Measurements from ENCODE around the gene AKAP3. TPM values are rescaled to one million over a fixed set of nuclear protein-coding genes. Genes with fewer than 3 reads are reported as not detected.

The AKAP3 gene
- polyA plus RNA-seq (2013, experiment 1 of 2), result 0.56 TPM
- polyA plus RNA-seq (2013, experiment 2 of 2), result 0.66 TPM

- H3K4me2 ChIP-seq (ENCODE audit: low read length), result peak within 1 kb of the TSS; percentile 59
- no peak within 1 kb of the TSS for H3K27ac ChIP-seq (ENCODE audit: low read depth, low read length)
- H3K4me3 ChIP-seq (ENCODE audit: low read length), result peak within 1 kb of the TSS; percentile 76
- peak within 1 kb of the TSS; percentile 27 for H3K4ac ChIP-seq (ENCODE audit: low read depth, low read length)
- H4K8ac ChIP-seq (ENCODE audit: low read depth, low read length), result peak within 1 kb of the TSS; percentile 67
- peaks cover 6% of the 10 kb centered on the region for H3K79me1 ChIP-seq (ENCODE audit: low read length)
- H3K9ac ChIP-seq (ENCODE audit: low read length), result peak within 1 kb of the TSS; percentile 76
- peaks cover 11% of the 10 kb centered on the region for H3K79me2 ChIP-seq (ENCODE audit: control insufficient read depth, insufficient read depth, low read length)
- no CpG with 5 or more reads among the region's 39 CpGs for WGBS (ENCODE audit: extremely low coverage, insufficient coverage, low lambda C conversion rate)
- H3K56ac ChIP-seq (ENCODE audit: low read length), result peak within 1 kb of the TSS; percentile 89
- H2AK5ac ChIP-seq (ENCODE audit: low read length), result no peak within 1 kb of the TSS
- peak; percentile 93 for DNase-seq
- H3K18ac ChIP-seq (ENCODE audit: low read length), result peak within 1 kb of the TSS; percentile 72
- no peaks in the 10 kb centered on the region for H3K36me3 ChIP-seq (ENCODE audit: control insufficient read depth, insufficient read depth, low read length)
- peak within 1 kb of the TSS; percentile 21 for H4K5ac ChIP-seq (ENCODE audit: low read length)
- H3K4me1 ChIP-seq (ENCODE audit: control insufficient read depth, low read depth, low read length), result peaks cover 4% of the 10 kb centered on the region
- H3K27me3 ChIP-seq (ENCODE audit: insufficient read depth, low read length, poor library complexity), result no peaks in the 10 kb centered on the region
- peak within 1 kb of the TSS; percentile 15 for H3K23ac ChIP-seq (ENCODE audit: low read length)
- H2BK120ac ChIP-seq (ENCODE audit: low read depth, low read length), result no peak within 1 kb of the TSS
- no peak within 1 kb of the TSS for H2BK15ac ChIP-seq (replicated peaks; ENCODE audit: low read depth)
- no peak within 1 kb of the TSS for H2BK5ac ChIP-seq (ENCODE audit: low read length)
Measured at GRCh38 chr12:4648501-4649357, at the start of gene AKAP3, which contains the start of gene NDUFA9. AKAP3 (minus strand) TSS chr12:4649051; CDS start chr12:4638196, 10,855 bp downstream. NDUFA9 (plus strand) TSS chr12:4649114; CDS start chr12:4649127, 13 bp downstream.

- no peak overlapping the region for H4K5ac ChIP-seq (ENCODE audit: low read length)
- H3K4ac ChIP-seq (ENCODE audit: low read depth, low read length), result no peak overlapping the region
- H2BK120ac ChIP-seq (ENCODE audit: low read depth, low read length), result no peak overlapping the region
- no peak overlapping the region for H3K27ac ChIP-seq (ENCODE audit: low read depth, low read length)
- no peak overlapping the region for H2BK5ac ChIP-seq (ENCODE audit: low read length)
- H3K27me3 ChIP-seq (ENCODE audit: insufficient read depth, low read length, poor library complexity), result no peaks in the 10 kb centered on the region
- H3K36me3 ChIP-seq (ENCODE audit: control insufficient read depth, insufficient read depth, low read length), result peaks cover 5% of the 10 kb centered on the region
- H3K56ac ChIP-seq (ENCODE audit: low read length), result no peak overlapping the region
- DNase-seq, result no peak
- no peaks in the 10 kb centered on the region for H3K4me1 ChIP-seq (ENCODE audit: control insufficient read depth, low read depth, low read length)
- H2AK5ac ChIP-seq (ENCODE audit: low read length), result no peak overlapping the region
- H3K79me2 ChIP-seq (ENCODE audit: control insufficient read depth, insufficient read depth, low read length), result no peaks in the 10 kb centered on the region
- no peak overlapping the region for H3K4me2 ChIP-seq (ENCODE audit: low read length)
- no peak overlapping the region for H3K18ac ChIP-seq (ENCODE audit: low read length)
- H3K4me3 ChIP-seq (ENCODE audit: low read length), result no peak overlapping the region
- no peaks in the 10 kb centered on the region for H3K79me1 ChIP-seq (ENCODE audit: low read length)
- no CpG with 5 or more reads among the region's 5 CpGs for WGBS (ENCODE audit: extremely low coverage, insufficient coverage, low lambda C conversion rate)
- no peak overlapping the region for H2BK15ac ChIP-seq (replicated peaks; ENCODE audit: low read depth)
- no peak overlapping the region for H3K23ac ChIP-seq (ENCODE audit: low read length)
- H3K9ac ChIP-seq (ENCODE audit: low read length), result no peak overlapping the region
- no peak overlapping the region for H4K8ac ChIP-seq (ENCODE audit: low read depth, low read length)
Measured at GRCh38 chr12:4690760-4691159, 41.9 kb upstream of the AKAP3 start.

- DNase-seq, result no peak
- no peak overlapping the region for H4K5ac ChIP-seq (ENCODE audit: low read length)
- no peak overlapping the region for H3K9ac ChIP-seq (ENCODE audit: low read length)
- no peak overlapping the region for H3K18ac ChIP-seq (ENCODE audit: low read length)
- H2BK120ac ChIP-seq (ENCODE audit: low read depth, low read length), result no peak overlapping the region
- H2AK5ac ChIP-seq (ENCODE audit: low read length), result no peak overlapping the region
- no peaks in the 10 kb centered on the region for H3K79me1 ChIP-seq (ENCODE audit: low read length)
- no peaks in the 10 kb centered on the region for H3K27me3 ChIP-seq (ENCODE audit: insufficient read depth, low read length, poor library complexity)
- H2BK15ac ChIP-seq (replicated peaks; ENCODE audit: low read depth), result no peak overlapping the region
- H3K36me3 ChIP-seq (ENCODE audit: control insufficient read depth, insufficient read depth, low read length), result peaks cover 9% of the 10 kb centered on the region
- no peak overlapping the region for H3K4me3 ChIP-seq (ENCODE audit: low read length)
- no peak overlapping the region for H3K23ac ChIP-seq (ENCODE audit: low read length)
- H3K27ac ChIP-seq (ENCODE audit: low read depth, low read length), result no peak overlapping the region
- H3K4ac ChIP-seq (ENCODE audit: low read depth, low read length), result no peak overlapping the region
- no peak overlapping the region for H3K4me2 ChIP-seq (ENCODE audit: low read length)
- H3K56ac ChIP-seq (ENCODE audit: low read length), result no peak overlapping the region
- no peaks in the 10 kb centered on the region for H3K79me2 ChIP-seq (ENCODE audit: control insufficient read depth, insufficient read depth, low read length)
- H3K4me1 ChIP-seq (ENCODE audit: control insufficient read depth, low read depth, low read length), result no peaks in the 10 kb centered on the region
- H2BK5ac ChIP-seq (ENCODE audit: low read length), result no peak overlapping the region
- WGBS (ENCODE audit: extremely low coverage, insufficient coverage, low lambda C conversion rate), result no CpG with 5 or more reads among the region's 8 CpGs
- H4K8ac ChIP-seq (ENCODE audit: low read depth, low read length), result no peak overlapping the region
Measured at GRCh38 chr12:4685317-4685716, 36.5 kb upstream of the AKAP3 start.

GRCh38 chr12:4681732-4682131 lies 32.9 kb upstream of the AKAP3 start:
- Histone ChIP-seq H3K9ac (ENCODE audit: low read length) (no peak overlapping the region), H3K4me2 (ENCODE audit: low read length) (no peak overlapping the region), H3K4ac (ENCODE audit: low read depth, low read length) (no peak overlapping the region), H3K27me3 (ENCODE audit: insufficient read depth, low read length, poor library complexity) (no peaks in the 10 kb centered on the region), H4K5ac (ENCODE audit: low read length) (no peak overlapping the region), H2BK15ac (replicated peaks; ENCODE audit: low read depth) (no peak overlapping the region), H3K36me3 (ENCODE audit: control insufficient read depth, insufficient read depth, low read length) (peaks cover 6% of the 10 kb centered on the region), H3K79me1 (ENCODE audit: low read length) (no peaks in the 10 kb centered on the region), H3K18ac (ENCODE audit: low read length) (no peak overlapping the region), H3K79me2 (ENCODE audit: control insufficient read depth, insufficient read depth, low read length) (no peaks in the 10 kb centered on the region), H2AK5ac (ENCODE audit: low read length) (no peak overlapping the region), H3K56ac (ENCODE audit: low read length) (no peak overlapping the region), H3K4me1 (ENCODE audit: control insufficient read depth, low read depth, low read length) (no peaks in the 10 kb centered on the region), H2BK5ac (ENCODE audit: low read length) (no peak overlapping the region), H2BK120ac (ENCODE audit: low read depth, low read length) (no peak overlapping the region), H3K4me3 (ENCODE audit: low read length) (no peak overlapping the region), H3K23ac (ENCODE audit: low read length) (no peak overlapping the region), H3K27ac (ENCODE audit: low read depth, low read length) (no peak overlapping the region), H4K8ac (ENCODE audit: low read depth, low read length) (no peak overlapping the region)
- WGBS (ENCODE audit: extremely low coverage, insufficient coverage, low lambda C conversion rate), result 100% methylated on average over 2 of the region's 3 CpGs
- no peak for DNase-seq

GRCh38 chr12:4679711-4680110 lies 30.9 kb upstream of the AKAP3 start:
- H3K23ac ChIP-seq (ENCODE audit: low read length), result no peak overlapping the region
- peaks cover 1% of the 10 kb centered on the region for H3K36me3 ChIP-seq (ENCODE audit: control insufficient read depth, insufficient read depth, low read length)
- H2BK120ac ChIP-seq (ENCODE audit: low read depth, low read length), result no peak overlapping the region
- no peak overlapping the region for H3K27ac ChIP-seq (ENCODE audit: low read depth, low read length)
- no peaks in the 10 kb centered on the region for H3K27me3 ChIP-seq (ENCODE audit: insufficient read depth, low read length, poor library complexity)
- DNase-seq, result no peak
- H2BK5ac ChIP-seq (ENCODE audit: low read length), result no peak overlapping the region
- H3K4me2 ChIP-seq (ENCODE audit: low read length), result no peak overlapping the region
- H3K4ac ChIP-seq (ENCODE audit: low read depth, low read length), result no peak overlapping the region
- no peak overlapping the region for H2BK15ac ChIP-seq (replicated peaks; ENCODE audit: low read depth)
- no peak overlapping the region for H3K18ac ChIP-seq (ENCODE audit: low read length)
- no peak overlapping the region for H3K4me3 ChIP-seq (ENCODE audit: low read length)
- no peak overlapping the region for H2AK5ac ChIP-seq (ENCODE audit: low read length)
- H4K5ac ChIP-seq (ENCODE audit: low read length), result no peak overlapping the region
- H3K56ac ChIP-seq (ENCODE audit: low read length), result no peak overlapping the region
- no CpG with 5 or more reads among the region's 2 CpGs for WGBS (ENCODE audit: extremely low coverage, insufficient coverage, low lambda C conversion rate)
- no peaks in the 10 kb centered on the region for H3K79me1 ChIP-seq (ENCODE audit: low read length)
- no peaks in the 10 kb centered on the region for H3K79me2 ChIP-seq (ENCODE audit: control insufficient read depth, insufficient read depth, low read length)
- H3K9ac ChIP-seq (ENCODE audit: low read length), result no peak overlapping the region
- H3K4me1 ChIP-seq (ENCODE audit: control insufficient read depth, low read depth, low read length), result no peaks in the 10 kb centered on the region
- H4K8ac ChIP-seq (ENCODE audit: low read depth, low read length), result no peak overlapping the region
